G401.6 (cell line): Measurements from ENCODE around the gene CHMP5.

Experiments
- FAIRE-seq: peaks from 2 replicates; lab custom pipeline; 2012; peaks lifted over from hg19 to GRCh38; lab: Jason Lieb, UNC

Gene CHMP5

GRCh38 chr9:33264473-33265177 lies at the start of gene CHMP5, which contains the start of gene BAG1:
Gene CHMP5 (plus strand): TSS chr9:33265049. CDS start chr9:33265079, 30 bp downstream.
Gene BAG1 (minus strand): TSS chr9:33264708.
- peak; percentile 98 for FAIRE-seq

- FAIRE-seq = no peak
These were observed 43.9 kb upstream of the CHMP5 start for GRCh38 chr9:33220681-33221567.

- no peak for FAIRE-seq
These were observed 43.3 kb upstream of the CHMP5 start for GRCh38 chr9:33221568-33221884.

GRCh38 chr9:33222031-33222430 lies 42.8 kb upstream of the CHMP5 start:
- FAIRE-seq = no peak

GRCh38 chr9:33223696-33224095 lies 41.2 kb upstream of the CHMP5 start:
- no peak for FAIRE-seq

- FAIRE-seq = peak; percentile 94
These were observed 39.3 kb upstream of the CHMP5 start for GRCh38 chr9:33225319-33226147.

GRCh38 chr9:33227008-33227398 lies 37.8 kb upstream of the CHMP5 start:
- FAIRE-seq = no peak

- FAIRE-seq = no peak
These were observed 37.1 kb upstream of the CHMP5 start for GRCh38 chr9:33227741-33228140.

GRCh38 chr9:33228606-33229005 lies 36.2 kb upstream of the CHMP5 start:
- FAIRE-seq = no peak

GRCh38 chr9:33229359-33230114 lies 35.3 kb upstream of the CHMP5 start:
- FAIRE-seq = no peak

- FAIRE-seq = no peak
These were observed 33.9 kb upstream of the CHMP5 start for GRCh38 chr9:33230756-33231622.

- FAIRE-seq = no peak
These were observed 33.3 kb upstream of the CHMP5 start for GRCh38 chr9:33231623-33231942.

- no peak for FAIRE-seq
These were observed 32.0 kb upstream of the CHMP5 start for GRCh38 chr9:33232815-33233214.

- FAIRE-seq = no peak
These were observed 31.1 kb upstream of the CHMP5 start for GRCh38 chr9:33233626-33234342.

- no peak for FAIRE-seq
These were observed 30.1 kb upstream of the CHMP5 start for GRCh38 chr9:33234511-33235467.

- no peak for FAIRE-seq
These were observed 28.3 kb upstream of the CHMP5 start for GRCh38 chr9:33236571-33236970.

- no peak for FAIRE-seq
These were observed 24.9 kb upstream of the CHMP5 start, which contains the start of gene SPINK4 for GRCh38 chr9:33239921-33240320. Gene SPINK4 (plus strand): TSS chr9:33240167. CDS start chr9:33240209, 42 bp downstream.

GRCh38 chr9:33241298-33241697 lies 23.6 kb upstream of the CHMP5 start:
- FAIRE-seq = no peak

GRCh38 chr9:33242609-33243134 lies 22.2 kb upstream of the CHMP5 start:
- FAIRE-seq = no peak
